GM12878 (cell line): ENCODE results near the gene NAGA. TPM values are rescaled to one million over a fixed set of nuclear protein-coding genes. Genes with fewer than 3 reads are reported as not detected.

Experiments
- ATAC-seq: fragments of 200-7000 bp; cut with Tn5 transposase; 3 replicates; pipeline ENCODE4 v1.9.1; 2020; ENCODE audit warnings: mild to moderate bottlenecking, moderate library complexity
- BruUV-seq: library from RNA; stranded (reverse); fragments of 400-500 nt; replicated peaks from 2 replicates; lab custom pipeline; 2021; lab: Mats Ljungman, UMichigan
- CTCF ChIA-PET: fragments of 300-600 bp; sonication (Branson Sonifier 250); formaldehyde crosslinking; extraction: SDS; loops from one replicate; lab custom pipeline; 2021; ENCODE audit warnings: inconsistent platforms; lab: Yijun Ruan, JAX
- POLR2A ChIA-PET: fragments of 350-600 bp; formaldehyde crosslinking; extraction: SDS; loops from one replicate; lab custom pipeline; 2021; ENCODE audit warnings: inconsistent platforms; lab: Charles Lee
- RAD21 ChIA-PET: fragments of 300-600 bp; sonication (Branson Sonifier 250); formaldehyde crosslinking; loops from one replicate; lab custom pipeline; 2023; ENCODE audit warnings: antibody characterized with exemption; ENCODE audit not compliant: unreplicated experiment; lab: Charles Lee
- SMC1A ChIA-PET: fragments of 300-600 bp; sonication (Branson Sonifier 250); formaldehyde crosslinking; loops from one replicate; lab custom pipeline; 2023; ENCODE audit not compliant: unreplicated experiment, uncharacterized antibody; lab: Charles Lee
- DNase-seq: peaks from one replicate; pipeline ENCODE4 v3.0.0-alpha.2; 2011; ENCODE audit warnings: low read depth, low spot score
- FAIRE-seq: peaks from 3 replicates; lab custom pipeline; 2011; peaks lifted over from hg19 to GRCh38; lab: Jason Lieb, UNC
- H2AFZ ChIP-seq: 2 replicates; pipeline ENCODE4 v1.6.0; 2011; ENCODE audit warnings: low read depth, low read length, control low read depth; ENCODE audit not compliant: control insufficient read depth
- H3K27ac ChIP-seq: 2 replicates; pipeline ENCODE4 v1.5.1; 2011; ENCODE audit warnings: control low read depth; ENCODE audit not compliant: control insufficient read depth, insufficient read depth
- H3K27me3 ChIP-seq, 2 experiments: replicated peaks in 1 of 2; 2 replicates each; pipeline versions ENCODE4 v1.6.0 to v1.6.1; 2011; ENCODE audit warnings: low read length in 1 of 2; ENCODE audit not compliant: control insufficient read depth in 2 of 2, insufficient read depth in 2 of 2
- H3K36me3 ChIP-seq, 2 experiments: 2 replicates each; pipeline ENCODE4 v1.5.1; 2011; ENCODE audit warnings: low read length in 1 of 2; ENCODE audit not compliant: control insufficient read depth in 2 of 2, insufficient read depth in 2 of 2
- H3K4me1 ChIP-seq: 2 replicates; pipeline ENCODE4 v1.6.1; 2011; ENCODE audit warnings: mild to moderate bottlenecking, low read length, moderate library complexity, mixed read lengths; ENCODE audit not compliant: control insufficient read depth, insufficient read depth
- H3K4me2 ChIP-seq: 2 replicates; pipeline ENCODE4 v1.6.0; 2011; ENCODE audit warnings: control low read depth; ENCODE audit not compliant: control insufficient read depth, insufficient read depth
- H3K4me3 ChIP-seq: fragments of 200-600 bp; sonication (generic); 2 replicates; pipeline ENCODE4 v1.5.1; 2016
- H3K79me2 ChIP-seq: 2 replicates; pipeline ENCODE4 v1.6.0; 2011; ENCODE audit warnings: low read length; ENCODE audit not compliant: control insufficient read depth, insufficient read depth
- H3K9ac ChIP-seq: 2 replicates; pipeline ENCODE4 v1.8.0; 2011; ENCODE audit warnings: low read length, control low read depth, mixed read lengths; ENCODE audit not compliant: control insufficient read depth, insufficient read depth
- H3K9me3 ChIP-seq: replicated peaks from 3 replicates; pipeline ENCODE4 v1.5.1; 2011; ENCODE audit warnings: mild to moderate bottlenecking, low read length; ENCODE audit not compliant: control insufficient read depth, insufficient read depth
- H4K20me1 ChIP-seq: 2 replicates; pipeline ENCODE4 v1.6.0; 2011; ENCODE audit not compliant: control insufficient read depth, insufficient read depth
- ASH2L ChIP-seq: fragments of 300-600, 200-600 bp; sonication (generic); IDR thresholded peaks from 2 replicates; pipeline ENCODE4 v1.6.1; 2017; ENCODE audit warnings: low read depth, mild to moderate bottlenecking, borderline replicate concordance
- HDAC2 ChIP-seq: fragments of 200-600 bp; sonication (generic); IDR thresholded peaks from 2 replicates; pipeline ENCODE4 v1.6.1; 2017
- KLF5 ChIP-seq: fragments of 450-650 bp; IDR thresholded peaks from 2 replicates; pipeline ENCODE4 v1.6.1; 2014; ENCODE audit warnings: mild to moderate bottlenecking; ENCODE audit not compliant: partially characterized antibody
- NR2C1 ChIP-seq: fragments of 450-650 bp; IDR thresholded peaks from 2 replicates; pipeline ENCODE4 v1.6.1; 2017; ENCODE audit warnings: antibody characterized with exemption, mild to moderate bottlenecking, moderate library complexity
- PRDM15 ChIP-seq: fragments of 450-650 bp; formaldehyde crosslinking; IDR thresholded peaks from 2 replicates; pipeline ENCODE4 v1.4.0; 2020; ENCODE audit warnings: mild to moderate bottlenecking, moderate library complexity
- RUNX3 ChIP-seq: IDR thresholded peaks from 2 replicates; pipeline ENCODE4 v1.6.1; 2012; ENCODE audit warnings: low read length, inconsistent platforms
- TARDBP ChIP-seq: IDR thresholded peaks from 2 replicates; pipeline ENCODE4 v1.6.1; 2016; ENCODE audit warnings: borderline replicate concordance
- TBL1XR1 ChIP-seq: IDR thresholded peaks from 2 replicates; pipeline ENCODE4 v1.6.1; 2012; ENCODE audit warnings: low read depth, low read length, improper control_type of control experiment
- ZBTB33 ChIP-seq: fragments of 450-650 bp; IDR thresholded peaks from 2 replicates; pipeline ENCODE4 v1.6.1; 2017; ENCODE audit warnings: mild to moderate bottlenecking
- ZNF217 ChIP-seq: fragments of 450-650 bp; IDR thresholded peaks from 2 replicates; pipeline ENCODE4 v1.6.1; 2017; ENCODE audit warnings: antibody characterized with exemption, mild to moderate bottlenecking
- ZSCAN29 ChIP-seq: fragments of 450-650 bp; IDR thresholded peaks from 2 replicates; pipeline ENCODE4 v1.6.1; 2017; ENCODE audit warnings: mild to moderate bottlenecking, moderate library complexity
- WGBS: methylation state at CpG from one replicate; pipeline ENCODE4 v1.1.6; 2016; ENCODE audit warnings: low lambda C conversion rate; ENCODE audit not compliant: insufficient replicate concordance, insufficient coverage; ENCODE audit errors: missing lambda C conversion rate; 5-methylcytosine and 5-hydroxymethylcytosine counted together
- in situ Hi-C: fragments of 300-500 bp; cut with MboI; formaldehyde crosslinking; loops from 9 replicates; pipeline ENCODE4 v1.14.3; 2018; ENCODE audit warnings: mixed read lengths
- intact Hi-C: fragments of 100-400 bp; cut with micrococcal nuclease; formaldehyde crosslinking; loops from one replicate; pipeline ENCODE4 v1.14.2; 2022; ENCODE audit not compliant: unreplicated experiment
- polyA plus RNA-seq, 11 experiments: library from polyadenylated mRNA; depleted of rRNA in 4 of 11; unstranded in 6 of 11; stranded (reverse) in 5 of 11; fragments of >200 nt; fragmentation: Nextera tagmentation in 4 of 11; fragmentation: Illumina TruSeq in 1 of 11; extraction: Ambion mirVana in 4 of 11; extraction: Trizol in 1 of 11; gene quantifications; 1 replicate in 1 of 11; 2 replicates in 10 of 11; pipeline versions ENCODE4 v1.2.1 to v1.2.3, GENCODE V29; 2011 to 2016; ENCODE audit warnings: inconsistent platforms in 2 of 11, missing spikeins in 2 of 11, low read depth in 1 of 11
- total RNA-seq, 4 experiments: library from RNA; depleted of rRNA in 3 of 4; stranded (reverse); fragments of >200 nt in 3 of 4; fragmentation: Illumina TruSeq in 1 of 4; extraction: Trizol in 1 of 4; gene quantifications; 2 replicates each; pipeline versions ENCODE4 v1.2.1 to v1.2.3, GENCODE V29; 2013 to 2021

NAGA gene
- total and polyA plus RNA-seq, 10 of the 15 experiments (the other 5 are each of a cell fraction or from before 2014, with no cell fraction given) = 9.3 to 46.0 (median 33.2) TPM

GRCh38 chr22:42021571-42021970, 49.0 kb downstream of the NAGA start (continued):
- no peak for TF ChIP-seq PRDM15 (CRISPR knock-in tag)
- no peak for TF ChIP-seq ZBTB33
- TF ChIP-seq ZNF217 = no peak

- no peaks in the 10 kb centered on the region for H4K20me1 ChIP-seq
- ChIA-PET POLR2A (interaction anchor here (0.6 kb wide), 1 partner anchor 65 kb away, joined by 3 read pairs; no protein-coding TSS in a partner anchor), RAD21 (no interaction called here), CTCF (no interaction called here), SMC1A (no interaction called here)
- no peaks in the 10 kb centered on the region for H3K36me3 ChIP-seq
- no TSS peak for BruUV-seq
- H3K4me2 ChIP-seq = no peak overlapping the region
- no peaks in the 10 kb centered on the region for H3K27me3 ChIP-seq
- H3K27ac ChIP-seq = no peak overlapping the region
- H3K9ac ChIP-seq = no peak overlapping the region
- 82% methylated on average over 1 of the region's 1 CpG for WGBS
- peaks cover 11% of the 10 kb centered on the region for H3K4me1 ChIP-seq
- no peaks in the 10 kb centered on the region for H3K79me2 ChIP-seq
- H2AFZ ChIP-seq = no peak overlapping the region
- no peak for DNase-seq
- intact Hi-C loops = no loop called here
- FAIRE-seq = no peak
- no peak overlapping the region for H3K4me3 ChIP-seq
- in situ Hi-C loops = no loop called here
- TF ChIP-seq ASH2L (no peak), ZSCAN29 (no peak), KLF5 (no peak), TARDBP (no peak), TBL1XR1 (no peak), HDAC2 (no peak), NR2C1 (no peak), RUNX3 (no peak)
- ATAC-seq = no peak
- no peaks in the 10 kb centered on the region for H3K9me3 ChIP-seq
Measured at GRCh38 chr22:42018224-42018623, 52.4 kb downstream of the NAGA start.
